Panc1 (cell line): Measurements from ENCODE around the gene SHANK3.

ENCODE experiments used
- CTCF ChIP-seq: fragments of 450-650 bp; IDR thresholded peaks from 2 replicates; pipeline ENCODE4 v1.5.1; 2017; ENCODE audit warnings: mild to moderate bottlenecking
- REST ChIP-seq, 2 experiments: IDR thresholded peaks; 2 replicates each; pipeline ENCODE4 v1.6.1; 2011 to 2012; ENCODE audit warnings: low read depth in 2 of 2, control low read depth in 1 of 2, low read length in 1 of 2, mild to moderate bottlenecking in 1 of 2, moderate library complexity in 1 of 2; ENCODE audit not compliant: insufficient read depth in 1 of 2

- no peak for TF ChIP-seq CTCF
- TF ChIP-seq REST (IDR thresholded peaks at IDR 0.05; ENCODE audit: insufficient read depth in 1 of 2, low read depth in 2 of 2, low read length in 1 of 2) = no peak
These were observed 14.2 kb downstream of the SHANK3 start for GRCh38 chr22:50686794-50687193.
